Measurements from ENCODE around the gene LARP7. TPM values are rescaled to one million over a fixed set of nuclear protein-coding genes. Genes with fewer than 3 reads are reported as not detected.

LARP7 gene
- polyA plus RNA-seq, 1 donor, result 55.4 TPM

Other genes with a start within 250 kb of the LARP7 start
- gene NEUROG2, start 121.0 kb upstream of the LARP7 start, polyA plus RNA-seq (ENCODE audit: insufficient read length), result 0.08 TPM
- 9.4 TPM for gene ZGRF1, start 234 bp upstream of the LARP7 start, polyA plus RNA-seq (ENCODE audit: insufficient read length)

Data from forelimb muscle (tissue), 1 donor.